ENCODE results near the gene SLC7A14. TPM values are rescaled to one million over a fixed set of nuclear protein-coding genes. Genes with fewer than 3 reads are reported as not detected.

Gene SLC7A14
- total and polyA plus RNA-seq, 2 of the 13 experiments (the other 11 are each of a cell fraction or from before 2014, with no cell fraction given): not detected

DNA sequence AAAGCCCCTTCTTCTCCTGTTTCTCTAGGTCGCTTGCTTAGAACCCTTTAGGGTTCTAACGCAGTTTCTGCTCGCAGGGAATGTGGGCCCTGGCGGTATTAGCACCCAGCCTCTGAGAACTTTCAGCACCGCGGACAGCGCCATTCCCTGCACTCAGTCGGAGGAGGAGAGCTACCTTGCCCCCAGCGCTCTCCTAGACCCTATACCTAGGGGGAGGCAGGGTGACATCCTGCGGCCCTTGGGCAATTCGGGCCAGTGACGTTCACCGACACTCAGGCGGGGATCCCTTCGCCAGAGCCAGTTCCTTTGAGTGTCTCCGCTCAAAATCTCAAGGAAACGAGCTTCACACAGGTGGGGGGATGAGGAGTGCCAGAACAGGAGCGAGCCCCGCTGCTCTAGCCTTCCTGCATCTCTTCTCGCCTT is 1.3 kb downstream of the SLC7A14 start (continued):
- no peak for TF ChIP-seq SNAPC4 (CRISPR knock-in tag; IDR thresholded peaks at IDR 0.05)
- TF ChIP-seq SOX5 (CRISPR knock-in tag; IDR thresholded peaks at IDR 0.05; ENCODE audit: borderline replicate concordance): 0 out of 2 replicates have a peak, but pooled peaks have one; percentile 20
- no peak for TF ChIP-seq ZSCAN21 (CRISPR knock-in tag; IDR thresholded peaks at IDR 0.05; ENCODE audit: borderline replicate concordance)
- 0 out of 2 replicates have a peak, but pooled peaks have one; percentile 61 for TF ChIP-seq MIXL1 (CRISPR knock-in tag; IDR thresholded peaks at IDR 0.05)
- peak; percentile 96 for TF ChIP-seq WIZ (CRISPR knock-in tag; IDR thresholded peaks at IDR 0.05)
- TF ChIP-seq ZMAT3 (CRISPR knock-in tag; conservative IDR thresholded peaks at IDR 0.05): 0 out of 2 replicates have a peak, but pooled peaks have one; percentile 36
- peak; percentile 42; the same call in 1 of the 2 replicates for TF ChIP-seq SIX1 (CRISPR knock-in tag; IDR thresholded peaks at IDR 0.05; ENCODE audit: borderline replicate concordance)
- peak; percentile 93 for TF ChIP-seq EHMT2 (IDR thresholded peaks at IDR 0.05; ENCODE audit: borderline replicate concordance, low read depth, low read length)
- TF ChIP-seq CBX5 (CRISPR knock-in tag; IDR thresholded peaks at IDR 0.05; ENCODE audit: borderline replicate concordance): 0 out of 2 replicates have a peak, but pooled peaks have one; percentile 40
- TF ChIP-seq XBP1 (CRISPR knock-in tag; IDR thresholded peaks at IDR 0.05): peak; percentile 84; the same call in 1 of the 2 replicates
- 0 out of 2 replicates have a peak, but pooled peaks have one; percentile 74 for TF ChIP-seq ATF5 (CRISPR knock-in tag; IDR thresholded peaks at IDR 0.05; ENCODE audit: low read depth)
- TF ChIP-seq, protein P1, sequence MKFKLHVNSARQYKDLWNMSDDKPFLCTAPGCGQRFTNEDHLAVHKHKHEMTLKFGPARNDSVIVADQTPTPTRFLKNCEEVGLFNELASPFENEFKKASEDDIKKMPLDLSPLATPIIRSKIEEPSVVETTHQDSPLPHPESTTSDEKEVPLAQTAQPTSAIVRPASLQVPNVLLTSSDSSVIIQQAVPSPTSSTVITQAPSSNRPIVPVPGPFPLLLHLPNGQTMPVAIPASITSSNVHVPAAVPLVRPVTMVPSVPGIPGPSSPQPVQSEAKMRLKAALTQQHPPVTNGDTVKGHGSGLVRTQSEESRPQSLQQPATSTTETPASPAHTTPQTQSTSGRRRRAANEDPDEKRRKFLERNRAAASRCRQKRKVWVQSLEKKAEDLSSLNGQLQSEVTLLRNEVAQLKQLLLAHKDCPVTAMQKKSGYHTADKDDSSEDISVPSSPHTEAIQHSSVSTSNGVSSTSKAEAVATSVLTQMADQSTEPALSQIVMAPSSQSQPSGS (CRISPR knock-in tag; IDR thresholded peaks at IDR 0.05): peak; percentile 63; the same call in 1 of the 2 replicates
- TF ChIP-seq HOXD1 (CRISPR knock-in tag; IDR thresholded peaks at IDR 0.05): 0 out of 2 replicates have a peak, but pooled peaks have one; percentile 51
- peak; percentile 42; the same call in 1 of the 2 replicates for TF ChIP-seq KDM5B (CRISPR knock-in tag; IDR thresholded peaks at IDR 0.05; ENCODE audit: borderline replicate concordance)
- no peak for TF ChIP-seq KDM5A (IDR thresholded peaks at IDR 0.05; ENCODE audit: borderline replicate concordance, low read length)
- TF ChIP-seq ATF3 (CRISPR knock-in tag; IDR thresholded peaks at IDR 0.05): peak; percentile 56; the same call in 1 of the 2 replicates
- no peak for TF ChIP-seq TOE1 (CRISPR knock-in tag; IDR thresholded peaks at IDR 0.05)
- peak; percentile 62 for TF ChIP-seq ZNF781 (CRISPR knock-in tag; IDR thresholded peaks at IDR 0.05; ENCODE audit: borderline replicate concordance, not compliant biosample characterization)
- TF ChIP-seq PBX3 (CRISPR knock-in tag; IDR thresholded peaks at IDR 0.05; ENCODE audit: borderline replicate concordance): no peak
- TF ChIP-seq NFYB (CRISPR knock-in tag; IDR thresholded peaks at IDR 0.05): no peak
- TF ChIP-seq ZNF296 (CRISPR knock-in tag; conservative IDR thresholded peaks at IDR 0.05): 0 out of 2 replicates have a peak, but pooled peaks have one; percentile 73
- TF ChIP-seq ZNF335 (CRISPR knock-in tag; IDR thresholded peaks at IDR 0.05): peak; percentile 59; the same call in 1 of the 2 replicates
